GM12878 (cell line): ENCODE measurements around the gene DYNLL2. TPM values are rescaled to one million over a fixed set of nuclear protein-coding genes. Genes with fewer than 3 reads are reported as not detected.
A peak's percentile ranks its signal among the peaks of the same experiment; 100 is the strongest.

Source experiments
- ATAC-seq: fragments of 200-7000 bp; cut with Tn5 transposase; 3 replicates; pipeline ENCODE4 v1.9.1; 2020; ENCODE audit warnings: mild to moderate bottlenecking, moderate library complexity
- BruUV-seq: library from RNA; stranded (reverse); fragments of 400-500 nt; replicated peaks from 2 replicates; lab custom pipeline; 2021; lab: Mats Ljungman, UMichigan
- CTCF ChIA-PET: fragments of 300-600 bp; sonication (Branson Sonifier 250); formaldehyde crosslinking; extraction: SDS; loops from one replicate; lab custom pipeline; 2021; ENCODE audit warnings: inconsistent platforms; lab: Yijun Ruan, JAX
- POLR2A ChIA-PET: fragments of 350-600 bp; formaldehyde crosslinking; extraction: SDS; loops from one replicate; lab custom pipeline; 2021; ENCODE audit warnings: inconsistent platforms; lab: Charles Lee
- RAD21 ChIA-PET: fragments of 300-600 bp; sonication (Branson Sonifier 250); formaldehyde crosslinking; loops from one replicate; lab custom pipeline; 2023; ENCODE audit warnings: antibody characterized with exemption; ENCODE audit not compliant: unreplicated experiment; lab: Charles Lee
- SMC1A ChIA-PET: fragments of 300-600 bp; sonication (Branson Sonifier 250); formaldehyde crosslinking; loops from one replicate; lab custom pipeline; 2023; ENCODE audit not compliant: unreplicated experiment, uncharacterized antibody; lab: Charles Lee
- DNase-seq: peaks from one replicate; pipeline ENCODE4 v3.0.0-alpha.2; 2011; ENCODE audit warnings: low read depth, low spot score
- FAIRE-seq: peaks from 3 replicates; lab custom pipeline; 2011; peaks lifted over from hg19 to GRCh38; lab: Jason Lieb, UNC
- H2AFZ ChIP-seq: 2 replicates; pipeline ENCODE4 v1.6.0; 2011; ENCODE audit warnings: low read depth, low read length, control low read depth; ENCODE audit not compliant: control insufficient read depth
- H3K27ac ChIP-seq: 2 replicates; pipeline ENCODE4 v1.5.1; 2011; ENCODE audit warnings: control low read depth; ENCODE audit not compliant: control insufficient read depth, insufficient read depth
- H3K27me3 ChIP-seq, 2 experiments: replicated peaks in 1 of 2; 2 replicates each; pipeline versions ENCODE4 v1.6.0 to v1.6.1; 2011; ENCODE audit warnings: low read length in 1 of 2; ENCODE audit not compliant: control insufficient read depth in 2 of 2, insufficient read depth in 2 of 2
- H3K36me3 ChIP-seq, 2 experiments: 2 replicates each; pipeline ENCODE4 v1.5.1; 2011; ENCODE audit warnings: low read length in 1 of 2; ENCODE audit not compliant: control insufficient read depth in 2 of 2, insufficient read depth in 2 of 2
- H3K4me1 ChIP-seq: 2 replicates; pipeline ENCODE4 v1.6.1; 2011; ENCODE audit warnings: mild to moderate bottlenecking, low read length, moderate library complexity, mixed read lengths; ENCODE audit not compliant: control insufficient read depth, insufficient read depth
- H3K4me2 ChIP-seq: 2 replicates; pipeline ENCODE4 v1.6.0; 2011; ENCODE audit warnings: control low read depth; ENCODE audit not compliant: control insufficient read depth, insufficient read depth
- H3K4me3 ChIP-seq: fragments of 200-600 bp; sonication (generic); 2 replicates; pipeline ENCODE4 v1.5.1; 2016
- H3K79me2 ChIP-seq: 2 replicates; pipeline ENCODE4 v1.6.0; 2011; ENCODE audit warnings: low read length; ENCODE audit not compliant: control insufficient read depth, insufficient read depth
- H3K9ac ChIP-seq: 2 replicates; pipeline ENCODE4 v1.8.0; 2011; ENCODE audit warnings: low read length, control low read depth, mixed read lengths; ENCODE audit not compliant: control insufficient read depth, insufficient read depth
- H3K9me3 ChIP-seq: replicated peaks from 3 replicates; pipeline ENCODE4 v1.5.1; 2011; ENCODE audit warnings: mild to moderate bottlenecking, low read length; ENCODE audit not compliant: control insufficient read depth, insufficient read depth
- H4K20me1 ChIP-seq: 2 replicates; pipeline ENCODE4 v1.6.0; 2011; ENCODE audit not compliant: control insufficient read depth, insufficient read depth
- CEBPZ ChIP-seq: fragments of 150-350 bp; IDR thresholded peaks from 2 replicates; pipeline ENCODE4 v1.6.1; 2016; ENCODE audit warnings: low read depth, low read length
- E2F8 ChIP-seq: fragments of 450-650 bp; IDR thresholded peaks from 2 replicates; pipeline ENCODE4 v1.6.1; 2018; ENCODE audit warnings: mild to moderate bottlenecking, low read depth, moderate library complexity; ENCODE audit not compliant: partially characterized antibody
- FOS ChIP-seq: IDR thresholded peaks from 3 replicates; pipeline ENCODE4 v1.6.1; 2011; ENCODE audit warnings: borderline replicate concordance; ENCODE audit not compliant: insufficient read length; ENCODE audit errors: extremely low read depth
- MEF2A ChIP-seq: IDR thresholded peaks from 2 replicates; pipeline ENCODE4 v1.6.1; 2011; ENCODE audit warnings: low read depth, mild to moderate bottlenecking, low read length, moderate library complexity; ENCODE audit not compliant: insufficient read depth
- POLR2AphosphoS2 ChIP-seq: IDR thresholded peaks from 2 replicates; pipeline ENCODE4 v1.6.1; 2011; ENCODE audit warnings: low read depth, mild to moderate bottlenecking, low read length, improper control_type of control experiment, moderate library complexity
- RBBP5 ChIP-seq: fragments of 200-600 bp; sonication (generic); conservative IDR thresholded peaks from 2 replicates; pipeline ENCODE4 v1.6.1; 2016
- SRF ChIP-seq, 2 experiments: IDR thresholded peaks; 2 replicates each; pipeline ENCODE4 v1.6.1; 2011; ENCODE audit warnings: low read depth in 2 of 2, low read length in 2 of 2, mild to moderate bottlenecking in 1 of 2, moderate library complexity in 1 of 2
- SUZ12 ChIP-seq: fragments of 200-600 bp; sonication (generic); IDR thresholded peaks from one replicate; pipeline ENCODE4 v1.6.1; 2018; ENCODE audit warnings: antibody characterized with exemption, mild to moderate bottlenecking; ENCODE audit not compliant: unreplicated experiment
- TAF1 ChIP-seq: IDR thresholded peaks from 2 replicates; pipeline ENCODE4 v1.6.1; 2011; ENCODE audit warnings: mild to moderate bottlenecking, low read depth, low read length, borderline replicate concordance
- YY1 ChIP-seq: IDR thresholded peaks from 2 replicates; pipeline ENCODE4 v1.6.1; 2011; ENCODE audit warnings: low read depth, mild to moderate bottlenecking, low read length
- WGBS: methylation state at CpG from one replicate; pipeline ENCODE4 v1.1.6; 2016; ENCODE audit warnings: low lambda C conversion rate; ENCODE audit not compliant: insufficient replicate concordance, insufficient coverage; ENCODE audit errors: missing lambda C conversion rate; 5-methylcytosine and 5-hydroxymethylcytosine counted together
- in situ Hi-C: fragments of 300-500 bp; cut with MboI; formaldehyde crosslinking; loops from 9 replicates; pipeline ENCODE4 v1.14.3; 2018; ENCODE audit warnings: mixed read lengths
- intact Hi-C: fragments of 100-400 bp; cut with micrococcal nuclease; formaldehyde crosslinking; loops from one replicate; pipeline ENCODE4 v1.14.2; 2022; ENCODE audit not compliant: unreplicated experiment
- polyA plus RNA-seq, 11 experiments: library from polyadenylated mRNA; depleted of rRNA in 4 of 11; unstranded in 6 of 11; stranded (reverse) in 5 of 11; fragments of >200 nt; fragmentation: Nextera tagmentation in 4 of 11; fragmentation: Illumina TruSeq in 1 of 11; extraction: Ambion mirVana in 4 of 11; extraction: Trizol in 1 of 11; gene quantifications; 1 replicate in 1 of 11; 2 replicates in 10 of 11; pipeline versions ENCODE4 v1.2.1 to v1.2.3, GENCODE V29; 2011 to 2016; ENCODE audit warnings: inconsistent platforms in 2 of 11, missing spikeins in 2 of 11, low read depth in 1 of 11
- total RNA-seq, 4 experiments: library from RNA; depleted of rRNA in 3 of 4; stranded (reverse); fragments of >200 nt in 3 of 4; fragmentation: Illumina TruSeq in 1 of 4; extraction: Trizol in 1 of 4; gene quantifications; 2 replicates each; pipeline versions ENCODE4 v1.2.1 to v1.2.3, GENCODE V29; 2013 to 2021
- TF ChIP-seq, protein P1 (sequence below): IDR thresholded peaks from 2 replicates; pipeline ENCODE4 v1.6.1; 2011; ENCODE audit warnings: borderline replicate concordance, low read depth, mild to moderate bottlenecking, moderate library complexity, low read length; ENCODE audit not compliant: insufficient read depth, poor library complexity, severe bottlenecking
- TF ChIP-seq, protein P2 (sequence below): IDR thresholded peaks from 2 replicates; pipeline ENCODE4 v1.6.1; 2012; ENCODE audit warnings: mild to moderate bottlenecking, low read depth, low read length

The DYNLL2 gene
- total and polyA plus RNA-seq, 10 of the 15 experiments (the other 5 are each of a cell fraction or from before 2014, with no cell fraction given) = 0.62 to 19.2 (median 9.1) TPM

DNA sequence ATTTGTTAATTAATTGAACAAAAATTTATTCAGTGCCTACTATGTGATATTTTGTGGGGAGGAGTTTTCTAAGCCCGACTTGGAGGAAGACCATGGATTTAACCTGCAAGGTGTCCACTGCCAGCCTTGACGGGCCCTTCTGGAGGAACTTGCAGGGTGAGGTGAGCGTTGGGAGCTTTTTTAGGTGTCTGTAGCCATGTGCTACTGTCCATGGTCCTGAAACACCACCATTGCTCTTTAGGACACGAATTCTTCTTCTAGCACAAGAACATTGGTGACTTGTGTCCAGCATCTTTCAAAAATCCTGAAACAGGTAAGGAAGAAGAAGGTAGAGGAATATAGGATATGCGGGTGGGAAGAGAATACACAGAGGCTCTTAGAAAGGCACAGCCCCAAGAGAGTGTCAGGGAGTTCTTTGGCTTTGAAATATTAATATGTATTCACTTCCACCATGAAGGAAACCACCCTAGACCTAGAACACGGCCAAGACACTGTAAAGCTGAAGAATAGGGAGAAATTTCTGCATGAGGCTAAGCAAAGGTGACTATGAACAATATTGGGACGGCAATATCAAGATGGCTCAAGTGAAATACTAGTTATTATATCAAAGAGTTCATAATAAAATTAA is 37.1 kb downstream of the DYNLL2 start:
- 25% methylated on average over 7 of the region's 7 CpGs for WGBS
- FAIRE-seq (peak; percentile 23), DNase-seq (no peak), ATAC-seq (no peak)
- Histone ChIP-seq H3K9ac (no peak overlapping the region), H3K4me1 (no peaks in the 10 kb centered on the region), H2AFZ (no peak overlapping the region), H3K36me3 (no peaks in the 10 kb centered on the region), H3K9me3 (no peaks in the 10 kb centered on the region), H3K4me2 (no peak overlapping the region), H3K79me2 (no peaks in the 10 kb centered on the region), H3K27ac (no peak overlapping the region), H3K4me3 (no peak overlapping the region), H4K20me1 (no peaks in the 10 kb centered on the region), H3K27me3 (no peaks in the 10 kb centered on the region)
- ChIA-PET RAD21 (no interaction called here), POLR2A (no interaction called here), SMC1A (no interaction called here), CTCF (no interaction called here)
- intact Hi-C loops (no loop called here), in situ Hi-C loops (no loop called here)
- no TSS peak for BruUV-seq
- TF ChIP-seq FOS (no peak), SRF (IDR thresholded peaks at IDR 0.05; ENCODE audit: low read depth in 2 of 2, low read length in 2 of 2) (no peak), RBBP5 (no peak), SUZ12 (no peak), E2F8 (no peak), CEBPZ (no peak), POLR2AphosphoS2 (no peak), YY1 (0 out of 2 replicates have a peak, but pooled peaks have one; percentile 25), TAF1 (no peak), MEF2A (no peak)
- TF ChIP-seq, protein P1, sequence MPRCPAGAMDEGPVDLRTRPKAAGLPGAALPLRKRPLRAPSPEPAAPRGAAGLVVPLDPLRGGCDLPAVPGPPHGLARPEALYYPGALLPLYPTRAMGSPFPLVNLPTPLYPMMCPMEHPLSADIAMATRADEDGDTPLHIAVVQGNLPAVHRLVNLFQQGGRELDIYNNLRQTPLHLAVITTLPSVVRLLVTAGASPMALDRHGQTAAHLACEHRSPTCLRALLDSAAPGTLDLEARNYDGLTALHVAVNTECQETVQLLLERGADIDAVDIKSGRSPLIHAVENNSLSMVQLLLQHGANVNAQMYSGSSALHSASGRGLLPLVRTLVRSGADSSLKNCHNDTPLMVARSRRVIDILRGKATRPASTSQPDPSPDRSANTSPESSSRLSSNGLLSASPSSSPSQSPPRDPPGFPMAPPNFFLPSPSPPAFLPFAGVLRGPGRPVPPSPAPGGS = no peak
- TF ChIP-seq, protein P2, sequence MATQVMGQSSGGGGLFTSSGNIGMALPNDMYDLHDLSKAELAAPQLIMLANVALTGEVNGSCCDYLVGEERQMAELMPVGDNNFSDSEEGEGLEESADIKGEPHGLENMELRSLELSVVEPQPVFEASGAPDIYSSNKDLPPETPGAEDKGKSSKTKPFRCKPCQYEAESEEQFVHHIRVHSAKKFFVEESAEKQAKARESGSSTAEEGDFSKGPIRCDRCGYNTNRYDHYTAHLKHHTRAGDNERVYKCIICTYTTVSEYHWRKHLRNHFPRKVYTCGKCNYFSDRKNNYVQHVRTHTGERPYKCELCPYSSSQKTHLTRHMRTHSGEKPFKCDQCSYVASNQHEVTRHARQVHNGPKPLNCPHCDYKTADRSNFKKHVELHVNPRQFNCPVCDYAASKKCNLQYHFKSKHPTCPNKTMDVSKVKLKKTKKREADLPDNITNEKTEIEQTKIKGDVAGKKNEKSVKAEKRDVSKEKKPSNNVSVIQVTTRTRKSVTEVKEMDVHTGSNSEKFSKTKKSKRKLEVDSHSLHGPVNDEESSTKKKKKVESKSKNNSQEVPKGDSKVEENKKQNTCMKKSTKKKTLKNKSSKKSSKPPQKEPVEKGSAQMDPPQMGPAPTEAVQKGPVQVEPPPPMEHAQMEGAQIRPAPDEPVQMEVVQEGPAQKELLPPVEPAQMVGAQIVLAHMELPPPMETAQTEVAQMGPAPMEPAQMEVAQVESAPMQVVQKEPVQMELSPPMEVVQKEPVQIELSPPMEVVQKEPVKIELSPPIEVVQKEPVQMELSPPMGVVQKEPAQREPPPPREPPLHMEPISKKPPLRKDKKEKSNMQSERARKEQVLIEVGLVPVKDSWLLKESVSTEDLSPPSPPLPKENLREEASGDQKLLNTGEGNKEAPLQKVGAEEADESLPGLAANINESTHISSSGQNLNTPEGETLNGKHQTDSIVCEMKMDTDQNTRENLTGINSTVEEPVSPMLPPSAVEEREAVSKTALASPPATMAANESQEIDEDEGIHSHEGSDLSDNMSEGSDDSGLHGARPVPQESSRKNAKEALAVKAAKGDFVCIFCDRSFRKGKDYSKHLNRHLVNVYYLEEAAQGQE = peak; percentile 98
